Neuron (in vitro differentiated cells): Measurements from ENCODE around the gene PUS7.
A peak's percentile ranks its signal among the peaks of the same experiment; 100 is the strongest.
"Not testable (repeated sequence)": the region's sequence is repeated elsewhere in the genome, so short reads cannot be mapped to it uniquely, and the experiment has no call there.

Experiments
- H2AFZ ChIP-seq: one replicate; pipeline ENCODE4 v1.6.1; 2013; ENCODE audit warnings: low read depth, mild to moderate bottlenecking, inconsistent platforms, low read length, moderate library complexity
- H3K27me3 ChIP-seq: one replicate; pipeline ENCODE4 v1.6.1; 2013; ENCODE audit warnings: low read length; ENCODE audit not compliant: insufficient read depth
- H3K36me3 ChIP-seq: one replicate; pipeline ENCODE4 v1.6.1; 2013; ENCODE audit warnings: low read length; ENCODE audit not compliant: insufficient read depth
- H3K4me1 ChIP-seq: one replicate; pipeline ENCODE4 v1.6.1; 2013; ENCODE audit warnings: low read length; ENCODE audit not compliant: insufficient read depth
- H3K4me3 ChIP-seq: 2 replicates; pipeline ENCODE4 v1.5.1; 2013; ENCODE audit warnings: mild to moderate bottlenecking, low read length, moderate library complexity
- H3K9me3 ChIP-seq: one replicate; pipeline ENCODE4 v1.6.1; 2013; ENCODE audit warnings: low read length

The PUS7 gene

GRCh38 chr7:105524423-105524822 is 2.4 kb upstream of the PUS7 start:
- H3K9me3 ChIP-seq, H3K4me3 ChIP-seq, H2AFZ ChIP-seq, H3K4me1 ChIP-seq, H3K36me3 ChIP-seq, H3K27me3 ChIP-seq: not testable (repeated sequence)

GRCh38 chr7:105521027-105521716 is 899 bp downstream of the PUS7 start:
- Histone ChIP-seq H3K4me1 (peaks cover 8% of the 10 kb centered on the region), H2AFZ (peak overlapping the region; percentile 92), H3K27me3 (no peaks in the 10 kb centered on the region), H3K9me3 (peaks cover 2% of the 10 kb centered on the region), H3K4me3 (peak overlapping the region; percentile 59), H3K36me3 (peaks cover 8% of the 10 kb centered on the region)

GRCh38 chr7:105520620-105521019 is 1.5 kb downstream of the PUS7 start:
- not testable (repeated sequence) for H3K9me3 ChIP-seq, H3K36me3 ChIP-seq, H3K27me3 ChIP-seq, H3K4me1 ChIP-seq, H2AFZ ChIP-seq
- peak overlapping the region; percentile 59 for H3K4me3 ChIP-seq

GRCh38 chr7:105519353-105519752 is 2.7 kb downstream of the PUS7 start:
- Histone ChIP-seq H3K36me3 (peaks cover 8% of the 10 kb centered on the region), H3K4me1 (peaks cover 8% of the 10 kb centered on the region), H3K27me3 (no peaks in the 10 kb centered on the region), H2AFZ (no peak overlapping the region), H3K4me3 (no peak overlapping the region), H3K9me3 (peaks cover 2% of the 10 kb centered on the region)

GRCh38 chr7:105515610-105516009 is 6.5 kb downstream of the PUS7 start:
- H3K4me3 ChIP-seq, H3K4me1 ChIP-seq, H3K27me3 ChIP-seq, H3K9me3 ChIP-seq, H2AFZ ChIP-seq: not testable (repeated sequence)
- peaks cover 13% of the 10 kb centered on the region for H3K36me3 ChIP-seq

GRCh38 chr7:105512926-105513526 is 9.0 kb downstream of the PUS7 start:
- Histone ChIP-seq H3K27me3 (no peaks in the 10 kb centered on the region), H2AFZ (no peak overlapping the region), H3K4me3 (no peak overlapping the region), H3K4me1 (no peaks in the 10 kb centered on the region), H3K9me3 (peaks cover 4% of the 10 kb centered on the region), H3K36me3 (peaks cover 13% of the 10 kb centered on the region)

GRCh38 chr7:105512415-105512814 is 9.7 kb downstream of the PUS7 start:
- Histone ChIP-seq H3K36me3 (peaks cover 15% of the 10 kb centered on the region), H3K27me3 (no peaks in the 10 kb centered on the region), H2AFZ (no peak overlapping the region), H3K9me3 (peaks cover 5% of the 10 kb centered on the region), H3K4me3 (no peak overlapping the region), H3K4me1 (no peaks in the 10 kb centered on the region)

- peaks cover 46% of the 10 kb centered on the region for H3K36me3 ChIP-seq
- no peaks in the 10 kb centered on the region for H3K4me1 ChIP-seq
- no peak overlapping the region for H2AFZ ChIP-seq
- no peaks in the 10 kb centered on the region for H3K9me3 ChIP-seq
- H3K27me3 ChIP-seq = no peaks in the 10 kb centered on the region
- H3K4me3 ChIP-seq = no peak overlapping the region
These were observed 19.9 kb downstream of the PUS7 start for GRCh38 chr7:105502173-105502572.

- H3K4me1 ChIP-seq = no peaks in the 10 kb centered on the region
- H3K36me3 ChIP-seq = peaks cover 18% of the 10 kb centered on the region
- no peak overlapping the region for H3K4me3 ChIP-seq
- H2AFZ ChIP-seq = no peak overlapping the region
- H3K9me3 ChIP-seq = no peaks in the 10 kb centered on the region
- no peaks in the 10 kb centered on the region for H3K27me3 ChIP-seq
These were observed 25.1 kb downstream of the PUS7 start for GRCh38 chr7:105497016-105497415.

- no peaks in the 10 kb centered on the region for H3K27me3 ChIP-seq
- no peaks in the 10 kb centered on the region for H3K4me1 ChIP-seq
- no peaks in the 10 kb centered on the region for H3K9me3 ChIP-seq
- H2AFZ ChIP-seq = no peak overlapping the region
- H3K4me3 ChIP-seq = no peak overlapping the region
- H3K36me3 ChIP-seq = peaks cover 16% of the 10 kb centered on the region
These were observed 25.6 kb downstream of the PUS7 start for GRCh38 chr7:105496521-105496920.

- peaks cover 4% of the 10 kb centered on the region for H3K36me3 ChIP-seq
- H3K9me3 ChIP-seq = no peaks in the 10 kb centered on the region
- no peaks in the 10 kb centered on the region for H3K27me3 ChIP-seq
- no peaks in the 10 kb centered on the region for H3K4me1 ChIP-seq
- no peak overlapping the region for H3K4me3 ChIP-seq
- no peak overlapping the region for H2AFZ ChIP-seq
These were observed 28.2 kb downstream of the PUS7 start for GRCh38 chr7:105493923-105494315.

- H3K27me3 ChIP-seq = no peaks in the 10 kb centered on the region
- no peaks in the 10 kb centered on the region for H3K9me3 ChIP-seq
- H3K4me3 ChIP-seq = no peak overlapping the region
- peaks cover 4% of the 10 kb centered on the region for H3K36me3 ChIP-seq
- no peak overlapping the region for H2AFZ ChIP-seq
- no peaks in the 10 kb centered on the region for H3K4me1 ChIP-seq
These were observed 28.7 kb downstream of the PUS7 start for GRCh38 chr7:105493196-105493922.

GRCh38 chr7:105489409-105489808 is 32.7 kb downstream of the PUS7 start:
- peaks cover 16% of the 10 kb centered on the region for H3K36me3 ChIP-seq
- H3K9me3 ChIP-seq = peaks cover 2% of the 10 kb centered on the region

More at GRCh38 chr7:105489409-105489808, 32.7 kb downstream of the PUS7 start:
- Histone ChIP-seq H3K4me3 (no peak overlapping the region), H3K4me1 (no peaks in the 10 kb centered on the region), H2AFZ (no peak overlapping the region), H3K27me3 (no peaks in the 10 kb centered on the region)
